ENCODE measurements around the gene UCP2.

The UCP2 gene

GRCh38 chr11:74000307-74001133 is 17.9 kb upstream of the UCP2 start:
- H4K20me1 ChIP-seq (ENCODE audit: control insufficient read depth, insufficient read depth, low read depth, low read length) = no peaks in the 10 kb centered on the region
- no peaks in the 10 kb centered on the region for H3K9me2 ChIP-seq (replicated peaks; ENCODE audit: control insufficient read depth, low read length)
- H3K27me3 ChIP-seq (ENCODE audit: control insufficient read depth, low read length) = no peaks in the 10 kb centered on the region
- H3K36me3 ChIP-seq (ENCODE audit: control insufficient read depth, low read length) = no peaks in the 10 kb centered on the region; the same call in 1 of the 2 replicates
- H3F3A ChIP-seq (ENCODE audit: control insufficient read depth, insufficient read depth) = peaks cover 27% of the 10 kb centered on the region
- peak overlapping the region; percentile 85 for H3K4me2 ChIP-seq (ENCODE audit: low read length)
- TF ChIP-seq EZH2phosphoT487 (IDR thresholded peaks at IDR 0.05; ENCODE audit: borderline replicate concordance, low read length) = no peak
- TF ChIP-seq, protein P1, sequence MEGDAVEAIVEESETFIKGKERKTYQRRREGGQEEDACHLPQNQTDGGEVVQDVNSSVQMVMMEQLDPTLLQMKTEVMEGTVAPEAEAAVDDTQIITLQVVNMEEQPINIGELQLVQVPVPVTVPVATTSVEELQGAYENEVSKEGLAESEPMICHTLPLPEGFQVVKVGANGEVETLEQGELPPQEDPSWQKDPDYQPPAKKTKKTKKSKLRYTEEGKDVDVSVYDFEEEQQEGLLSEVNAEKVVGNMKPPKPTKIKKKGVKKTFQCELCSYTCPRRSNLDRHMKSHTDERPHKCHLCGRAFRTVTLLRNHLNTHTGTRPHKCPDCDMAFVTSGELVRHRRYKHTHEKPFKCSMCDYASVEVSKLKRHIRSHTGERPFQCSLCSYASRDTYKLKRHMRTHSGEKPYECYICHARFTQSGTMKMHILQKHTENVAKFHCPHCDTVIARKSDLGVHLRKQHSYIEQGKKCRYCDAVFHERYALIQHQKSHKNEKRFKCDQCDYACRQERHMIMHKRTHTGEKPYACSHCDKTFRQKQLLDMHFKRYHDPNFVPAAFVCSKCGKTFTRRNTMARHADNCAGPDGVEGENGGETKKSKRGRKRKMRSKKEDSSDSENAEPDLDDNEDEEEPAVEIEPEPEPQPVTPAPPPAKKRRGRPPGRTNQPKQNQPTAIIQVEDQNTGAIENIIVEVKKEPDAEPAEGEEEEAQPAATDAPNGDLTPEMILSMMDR (IDR thresholded peaks at IDR 0.05; ENCODE audit: low read depth, low read length, poor library complexity, severe bottlenecking) = no peak
- H3K79me2 ChIP-seq (ENCODE audit: control insufficient read depth, low read length) = no peaks in the 10 kb centered on the region
- no peak overlapping the region for H3K4me3 ChIP-seq (ENCODE audit: low read length)
- no peaks in the 10 kb centered on the region for H3K9me3 ChIP-seq (ENCODE audit: control insufficient read depth, insufficient read depth, low read length)
- no peak overlapping the region for H3K27ac ChIP-seq (ENCODE audit: low read depth, low read length)
- peaks cover 64% of the 10 kb centered on the region for H3K4me1 ChIP-seq (ENCODE audit: control insufficient read depth, low read length)

GRCh38 chr11:73999581-74000306 is 17.1 kb upstream of the UCP2 start:
- Histone ChIP-seq H3K27ac (ENCODE audit: low read depth, low read length) (peak overlapping the region; percentile 97), H3K79me2 (ENCODE audit: control insufficient read depth, low read length) (no peaks in the 10 kb centered on the region), H3K9me2 (replicated peaks; ENCODE audit: control insufficient read depth, low read length) (no peaks in the 10 kb centered on the region), H3K4me2 (ENCODE audit: low read length) (peak overlapping the region; percentile 85), H3F3A (ENCODE audit: control insufficient read depth, insufficient read depth) (peaks cover 35% of the 10 kb centered on the region), H3K36me3 (ENCODE audit: control insufficient read depth, low read length) (no peaks in the 10 kb centered on the region; the same call in 1 of the 2 replicates), H3K9me3 (ENCODE audit: control insufficient read depth, insufficient read depth, low read length) (no peaks in the 10 kb centered on the region), H3K4me1 (ENCODE audit: control insufficient read depth, low read length) (peaks cover 64% of the 10 kb centered on the region), H3K27me3 (ENCODE audit: control insufficient read depth, low read length) (no peaks in the 10 kb centered on the region), H4K20me1 (ENCODE audit: control insufficient read depth, insufficient read depth, low read depth, low read length) (no peaks in the 10 kb centered on the region), H3K4me3 (ENCODE audit: low read length) (peak overlapping the region; percentile 48)
- no peak for TF ChIP-seq EZH2phosphoT487 (IDR thresholded peaks at IDR 0.05; ENCODE audit: borderline replicate concordance, low read length)
- TF ChIP-seq, protein P1 (IDR thresholded peaks at IDR 0.05; ENCODE audit: low read depth, low read length, poor library complexity, severe bottlenecking) = no peak

GRCh38 chr11:73998846-73999575 is 16.4 kb upstream of the UCP2 start:
- Histone ChIP-seq H3K27ac (ENCODE audit: low read depth, low read length) (peak overlapping the region; percentile 97), H3K79me2 (ENCODE audit: control insufficient read depth, low read length) (no peaks in the 10 kb centered on the region), H3K4me1 (ENCODE audit: control insufficient read depth, low read length) (peaks cover 69% of the 10 kb centered on the region), H3K4me3 (ENCODE audit: low read length) (peak overlapping the region; percentile 48), H3K27me3 (ENCODE audit: control insufficient read depth, low read length) (no peaks in the 10 kb centered on the region), H3K4me2 (ENCODE audit: low read length) (peak overlapping the region; percentile 85), H3K36me3 (ENCODE audit: control insufficient read depth, low read length) (no peaks in the 10 kb centered on the region; the same call in 1 of the 2 replicates), H4K20me1 (ENCODE audit: control insufficient read depth, insufficient read depth, low read depth, low read length) (no peaks in the 10 kb centered on the region), H3K9me2 (replicated peaks; ENCODE audit: control insufficient read depth, low read length) (no peaks in the 10 kb centered on the region), H3K9me3 (ENCODE audit: control insufficient read depth, insufficient read depth, low read length) (no peaks in the 10 kb centered on the region), H3F3A (ENCODE audit: control insufficient read depth, insufficient read depth) (peaks cover 42% of the 10 kb centered on the region)
- TF ChIP-seq, protein P1 (IDR thresholded peaks at IDR 0.05; ENCODE audit: low read depth, low read length, poor library complexity, severe bottlenecking) = no peak
- TF ChIP-seq EZH2phosphoT487 (IDR thresholded peaks at IDR 0.05; ENCODE audit: borderline replicate concordance, low read length) = no peak

Data from DOHH2 (cell line).